RWPE1 (cell line): ENCODE results near the gene CDC42SE1.
"Not testable (repeated sequence)": the region's sequence is repeated elsewhere in the genome, so short reads cannot be mapped to it uniquely, and the experiment has no call there.

Experiments used
- CTCF ChIA-PET: fragments of 350-600 bp; sonication (Branson Sonifier 250); formaldehyde crosslinking; extraction: SDS; loops from one replicate; lab custom pipeline; 2021; lab: Yijun Ruan, JAX
- POLR2A ChIA-PET: fragments of 400-600 bp; formaldehyde crosslinking; extraction: SDS; loops from one replicate; lab custom pipeline; 2020; ENCODE audit warnings: antibody characterized with exemption; ENCODE audit not compliant: low non-redundant PET; lab: Yijun Ruan, JAX
- DNase-seq: peaks from one replicate; pipeline ENCODE4 v3.0.0; 2012; ENCODE audit warnings: low spot score
- H3K27ac ChIP-seq: fragments of 450-650 bp; 2 replicates; pipeline ENCODE4 v1.5.1; 2017
- TF ChIP-seq, protein P1 (sequence below): fragments of 450-650 bp; conservative IDR thresholded peaks from 2 replicates; pipeline ENCODE4 v1.5.1; 2017; ENCODE audit warnings: low read depth, mild to moderate bottlenecking

The CDC42SE1 gene

GRCh38 chr1:151059109-151060006, at the start of gene CDC42SE1:
Gene CDC42SE1 (minus strand): TSS chr1:151059622. CDS start chr1:151055730, 3,892 bp downstream.
- POLR2A ChIA-PET = interaction anchor here (1.1 kb wide), 1 partner anchor 11 kb away, joined by 7 read pairs; the partner anchor contains the start of gene C1orf56
- DNase-seq = peak; percentile 85
- CTCF ChIA-PET = interaction anchor here (0.6 to 1.9 kb wide), 9 partner anchors 11 to 363 kb away, joined by 3 to 8 read pairs (median 4); partner anchors contain the start of genes C1orf56 and GABPB2
- TF ChIP-seq, protein P1, sequence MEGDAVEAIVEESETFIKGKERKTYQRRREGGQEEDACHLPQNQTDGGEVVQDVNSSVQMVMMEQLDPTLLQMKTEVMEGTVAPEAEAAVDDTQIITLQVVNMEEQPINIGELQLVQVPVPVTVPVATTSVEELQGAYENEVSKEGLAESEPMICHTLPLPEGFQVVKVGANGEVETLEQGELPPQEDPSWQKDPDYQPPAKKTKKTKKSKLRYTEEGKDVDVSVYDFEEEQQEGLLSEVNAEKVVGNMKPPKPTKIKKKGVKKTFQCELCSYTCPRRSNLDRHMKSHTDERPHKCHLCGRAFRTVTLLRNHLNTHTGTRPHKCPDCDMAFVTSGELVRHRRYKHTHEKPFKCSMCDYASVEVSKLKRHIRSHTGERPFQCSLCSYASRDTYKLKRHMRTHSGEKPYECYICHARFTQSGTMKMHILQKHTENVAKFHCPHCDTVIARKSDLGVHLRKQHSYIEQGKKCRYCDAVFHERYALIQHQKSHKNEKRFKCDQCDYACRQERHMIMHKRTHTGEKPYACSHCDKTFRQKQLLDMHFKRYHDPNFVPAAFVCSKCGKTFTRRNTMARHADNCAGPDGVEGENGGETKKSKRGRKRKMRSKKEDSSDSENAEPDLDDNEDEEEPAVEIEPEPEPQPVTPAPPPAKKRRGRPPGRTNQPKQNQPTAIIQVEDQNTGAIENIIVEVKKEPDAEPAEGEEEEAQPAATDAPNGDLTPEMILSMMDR = peak; percentile 88
- H3K27ac ChIP-seq = peak within 1 kb of the TSS; percentile 88

DNA sequence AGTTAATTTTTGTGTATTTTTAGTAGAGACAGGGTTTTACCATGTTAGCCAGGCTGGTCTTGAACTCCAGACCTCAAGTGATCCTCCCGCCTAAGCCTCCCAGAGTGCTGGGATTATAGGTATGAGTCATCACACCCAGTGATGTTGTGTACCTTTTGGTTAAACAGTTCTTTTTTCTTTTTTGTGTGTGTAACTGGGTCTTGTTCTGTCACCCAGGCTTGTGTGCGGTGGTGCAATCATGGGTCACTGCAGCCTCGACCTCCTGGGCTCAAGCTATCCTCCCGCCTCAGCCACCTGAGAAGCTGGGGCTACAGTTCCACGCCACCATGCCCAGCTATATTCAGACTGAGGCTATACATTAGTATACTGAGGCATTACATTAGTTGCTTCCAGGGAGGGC, 48.9 kb upstream of the CDC42SE1 start:
- CTCF ChIA-PET = interaction anchor here (0.7 kb wide), 1 partner anchor 1291 kb away, joined by 4 read pairs; no protein-coding TSS in a partner anchor
- TF ChIP-seq, protein P1 = no peak
- no peak for DNase-seq
- peak overlapping the region; percentile 77 for H3K27ac ChIP-seq
- POLR2A ChIA-PET = no interaction called here

DNA sequence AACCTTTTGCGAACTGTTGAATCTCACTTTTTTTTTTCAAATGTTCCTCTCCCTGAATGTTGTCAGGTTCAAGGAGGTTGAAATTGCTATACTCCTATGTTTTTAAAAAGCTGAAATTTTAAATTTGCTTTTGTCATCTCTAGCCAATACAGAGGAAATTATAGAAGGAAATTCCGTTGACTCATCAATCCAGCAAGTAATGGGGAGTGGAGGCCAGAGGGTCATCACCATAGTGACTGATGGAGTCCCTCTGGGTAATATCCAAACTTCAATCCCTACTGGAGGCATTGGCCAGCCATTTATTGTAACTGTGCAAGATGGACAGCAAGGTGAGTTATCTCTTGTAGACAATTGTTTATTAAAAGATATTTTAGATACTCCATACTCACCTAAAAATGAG, 47.5 kb upstream of the CDC42SE1 start:
- TF ChIP-seq, protein P1 = no peak
- DNase-seq = peak; percentile 70
- ChIA-PET CTCF (interaction anchor here (0.6 kb wide), 1 partner anchor 116 kb away, joined by 4 read pairs; no protein-coding TSS in a partner anchor), POLR2A (interaction anchor here (0.6 kb wide), 1 partner anchor 33 kb away, joined by 4 read pairs; no protein-coding TSS in a partner anchor)
- no peak overlapping the region for H3K27ac ChIP-seq

GRCh38 chr1:151104630-151105029, 45.2 kb upstream of the CDC42SE1 start:
- no peak overlapping the region for H3K27ac ChIP-seq
- DNase-seq = no peak
- CTCF ChIA-PET = no interaction called here
- TF ChIP-seq, protein P1 = no peak
- POLR2A ChIA-PET = no interaction called here

DNA sequence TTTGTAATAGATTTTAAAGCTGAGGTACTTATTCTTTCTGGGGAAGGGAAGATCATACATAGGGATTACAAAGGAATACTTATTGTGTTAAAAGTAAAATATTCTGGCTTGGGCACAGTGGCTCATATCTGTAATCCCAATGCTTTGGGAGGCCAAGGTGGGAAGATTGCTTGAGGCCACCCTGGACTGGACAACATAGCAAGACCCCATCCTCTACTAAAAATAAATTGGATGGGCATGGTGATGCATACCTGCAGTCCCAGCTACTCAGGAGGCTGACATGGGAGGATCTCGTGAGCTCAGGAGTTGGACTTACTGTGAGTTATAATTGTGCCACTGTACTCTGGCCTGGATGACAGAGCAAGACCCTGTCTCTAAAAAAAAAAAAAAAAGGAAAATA, 38.7 kb upstream of the CDC42SE1 start:
- H3K27ac ChIP-seq = no peak overlapping the region
- CTCF ChIA-PET = no interaction called here
- no peak for DNase-seq
- POLR2A ChIA-PET = no interaction called here
- TF ChIP-seq, protein P1 = no peak

GRCh38 chr1:151097426-151097825, 38.0 kb upstream of the CDC42SE1 start:
- CTCF ChIA-PET = interaction anchor here (0.6 to 1.3 kb wide), 4 partner anchors 9 to 59 kb away, joined by 3 to 6 read pairs (median 4); partner anchors contain the start of gene TNFAIP8L2
- H3K27ac ChIP-seq = peak overlapping the region; percentile 58
- POLR2A ChIA-PET, DNase-seq: not testable (repeated sequence)
